Adrenal gland (tissue), 12 donors: Measurements from ENCODE around the gene VAMP3. TPM values are rescaled to one million over a fixed set of nuclear protein-coding genes. Genes with fewer than 3 reads are reported as not detected.

Source experiments
- DNase-seq, 7 donors: peaks; one replicate each; pipeline ENCODE4 v3.0.0-alpha.2; 2019 to 2020
- H3K27ac ChIP-seq, 5 donors: fragments of 200-600 bp; sonication (generic) in 4 of 5; 1 replicate in 3 of 5; 2 replicates in 2 of 5; pipeline versions ENCODE4 v1.5.1 to v1.8.0; 2016 to 2020; ENCODE audit warnings: mild to moderate bottlenecking in 1 of 5
- H3K27me3 ChIP-seq: fragments of 200-600 bp; 2 replicates; pipeline ENCODE4 v1.8.0; 2021
- H3K36me3 ChIP-seq, 2 donors: fragments of 200-600 bp; replicated peaks in 1 of 2; 1 replicate in 1 of 2; 2 replicates in 1 of 2; pipeline versions ENCODE4 v1.5.1 to v1.8.0; 2018 to 2022
- H3K4me1 ChIP-seq, 2 donors: fragments of 200-600 bp; replicated peaks in 1 of 2; 1 replicate in 1 of 2; 2 replicates in 1 of 2; pipeline versions ENCODE4 v1.5.1 to v1.8.0; 2018 to 2021
- H3K4me3 ChIP-seq, 4 donors: fragments of 200-600 bp; sonication (generic) in 3 of 4; one replicate each; pipeline ENCODE4 v1.5.1; 2016 to 2018
- H3K9me3 ChIP-seq, 3 donors: fragments of 200-600 bp; sonication (generic) in 1 of 3; replicated peaks in 1 of 3; 1 replicate in 2 of 3; 2 replicates in 1 of 3; pipeline versions ENCODE4 v1.5.1 to v1.8.0; 2016 to 2021
- POLR2A ChIP-seq, 2 donors: fragments of 450-650 bp; IDR thresholded peaks; one replicate each; pipeline ENCODE4 v1.6.1; 2017; ENCODE audit warnings: antibody characterized with exemption in 2 of 2, mild to moderate bottlenecking in 2 of 2, moderate library complexity in 1 of 2
- WGBS, 4 donors: extraction: QIAGEN DNeasy Blood & Tissue Kit in 2 of 4; methylation state at CpG; one replicate each; pipeline versions ENCODE4 v1.1.5 to v1.1.7; 2013 to 2017; 5-methylcytosine and 5-hydroxymethylcytosine counted together
- intact Hi-C, 2 donors: fragments of 100-400 bp; cut with DNase I; formaldehyde crosslinking; loops; one replicate each; pipeline versions ENCODE4 v1.14.1 to v1.15.0; 2022 to 2023
- polyA plus RNA-seq, 3 donors: library from polyadenylated mRNA; stranded (reverse); fragments of 200-250 nt in 2 of 3; fragments of 350-450 nt in 1 of 3; fragmentation: Illumina TruSeq in 1 of 3; extraction: RNeasy Lipid Tissue Mini Kit (QIAGEN cat#74804) in 1 of 3; gene quantifications; one replicate each; pipeline ENCODE4 v1.2.3, GENCODE V29; 2013 to 2014
- total RNA-seq, 9 donors: library from RNA; depleted of rRNA in 4 of 9; stranded (reverse); fragments of >200 nt in 4 of 9; fragments of 120-200 nt in 1 of 9; fragmentation: NEBNext Ultra II Directional in 1 of 9; extraction: Animal tissue kit (Norgen Biotek cat#: 25700) in 1 of 9; gene quantifications; one replicate each; pipeline versions ENCODE4 v1.1.0 to v1.2.4, GENCODE V29; 2013 to 2023
- TF ChIP-seq, protein P1 (sequence below), 6 experiments: fragments of 450-650 bp in 4 of 6; fragments of 200-600 bp in 2 of 6; sonication (generic) in 1 of 6; IDR thresholded peaks; 1 replicate in 5 of 6; 2 replicates in 1 of 6; pipeline versions ENCODE4 v1.5.1 to v1.8.0; 2016 to 2021; ENCODE audit warnings: antibody characterized with exemption in 6 of 6, mild to moderate bottlenecking in 2 of 6, moderate library complexity in 1 of 6
- donor health status: healthy with polysubstance abuse.
- donor health status: Bipolar disorder and iron deficiency.
- donor health status: DM: yes; HTN: yes; CAD: no.
- donor health status: DM: no; HTN: no; CAD: no.
- donor health status: DM: no; HTN: no; CAD: no.
- donor health status: DM: yes; HTN: yes; CAD: no.

Gene VAMP3
- total and polyA plus RNA-seq, 12 donors, result 52.0 to 186 (median 114) TPM

DNA sequence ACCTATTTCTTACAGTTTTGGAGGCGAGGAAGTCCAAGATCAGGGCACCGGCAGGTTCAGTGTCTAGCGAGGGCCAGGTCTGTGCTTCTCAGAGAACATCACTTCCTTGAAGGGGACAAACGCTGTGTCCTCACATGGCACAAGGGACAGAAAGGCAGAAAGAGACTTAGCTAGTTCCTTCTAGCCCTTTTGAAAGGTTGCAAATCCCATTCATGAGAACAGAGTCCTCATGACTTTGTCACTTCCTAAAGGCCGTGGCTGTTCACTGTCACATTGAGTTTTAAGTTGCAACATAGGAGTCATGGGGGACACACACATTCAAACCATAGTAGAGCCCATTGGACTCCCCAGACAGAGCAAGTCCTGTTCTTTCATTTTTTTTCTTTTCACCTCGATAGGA lies 40.4 kb downstream of the VAMP3 start:
- Histone ChIP-seq H3K27ac (no peak overlapping the region), H3K4me1 (no peaks in the 10 kb centered on the region), H3K36me3 (peaks cover 0 to 37% of the 10 kb centered on the region in 2 donors), H3K4me3 (no peak overlapping the region), H3K9me3 (no peaks in the 10 kb centered on the region), H3K27me3 (no peaks in the 10 kb centered on the region)
- 90 to 96% (median 92%) methylated on average over 6 of the region's 6 CpGs for WGBS, 4 donors
- no peak for DNase-seq
- intact Hi-C loops, result loop anchor here in 1 of 2 donors (10.0 kb wide), 1 partner anchor 93 kb away; no protein-coding TSS in a partner anchor
- TF ChIP-seq, protein P1, sequence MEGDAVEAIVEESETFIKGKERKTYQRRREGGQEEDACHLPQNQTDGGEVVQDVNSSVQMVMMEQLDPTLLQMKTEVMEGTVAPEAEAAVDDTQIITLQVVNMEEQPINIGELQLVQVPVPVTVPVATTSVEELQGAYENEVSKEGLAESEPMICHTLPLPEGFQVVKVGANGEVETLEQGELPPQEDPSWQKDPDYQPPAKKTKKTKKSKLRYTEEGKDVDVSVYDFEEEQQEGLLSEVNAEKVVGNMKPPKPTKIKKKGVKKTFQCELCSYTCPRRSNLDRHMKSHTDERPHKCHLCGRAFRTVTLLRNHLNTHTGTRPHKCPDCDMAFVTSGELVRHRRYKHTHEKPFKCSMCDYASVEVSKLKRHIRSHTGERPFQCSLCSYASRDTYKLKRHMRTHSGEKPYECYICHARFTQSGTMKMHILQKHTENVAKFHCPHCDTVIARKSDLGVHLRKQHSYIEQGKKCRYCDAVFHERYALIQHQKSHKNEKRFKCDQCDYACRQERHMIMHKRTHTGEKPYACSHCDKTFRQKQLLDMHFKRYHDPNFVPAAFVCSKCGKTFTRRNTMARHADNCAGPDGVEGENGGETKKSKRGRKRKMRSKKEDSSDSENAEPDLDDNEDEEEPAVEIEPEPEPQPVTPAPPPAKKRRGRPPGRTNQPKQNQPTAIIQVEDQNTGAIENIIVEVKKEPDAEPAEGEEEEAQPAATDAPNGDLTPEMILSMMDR (IDR thresholded peaks at IDR 0.05), result no peak
- no peak for TF ChIP-seq POLR2A (IDR thresholded peaks at IDR 0.05)

- Histone ChIP-seq H3K4me3 (no peak overlapping the region), H3K27ac (no peak overlapping the region), H3K4me1 (no peaks in the 10 kb centered on the region), H3K36me3 (peaks cover 0 to 36% of the 10 kb centered on the region in 2 donors), H3K27me3 (no peaks in the 10 kb centered on the region), H3K9me3 (no peaks in the 10 kb centered on the region)
- DNase-seq, result no peak
- 89 to 100% (median 97%) methylated on average over 3 of the region's 3 CpGs for WGBS, 4 donors
- intact Hi-C loops, result loop anchor here in 1 of 2 donors (10.0 kb wide), 1 partner anchor 91 kb away; no protein-coding TSS in a partner anchor
- TF ChIP-seq POLR2A (IDR thresholded peaks at IDR 0.05), result no peak
These were observed 42.7 kb downstream of the VAMP3 start for GRCh38 chr1:7813677-7814373.

DNA sequence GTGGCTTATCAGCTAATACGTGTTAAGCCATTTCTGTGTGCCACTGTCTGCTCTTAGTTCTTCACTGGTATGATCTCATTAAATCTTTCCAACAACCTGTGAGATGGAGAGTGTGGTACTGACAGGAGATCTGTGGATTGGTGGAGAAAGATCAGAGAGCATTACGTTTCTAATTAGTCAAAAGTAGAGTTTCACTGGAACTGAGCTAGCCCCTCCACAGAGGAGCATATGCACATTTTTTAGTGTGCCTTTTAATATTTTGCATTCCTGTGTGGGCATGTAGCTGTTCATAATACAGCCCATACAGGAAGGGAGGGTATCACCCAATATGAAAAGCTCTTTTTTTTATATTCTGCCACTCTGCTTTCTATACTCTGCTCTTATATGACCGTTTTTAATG lies 50.2 kb downstream of the VAMP3 start:
- Histone ChIP-seq H3K36me3 (peaks cover 0 to 43% of the 10 kb centered on the region in 2 donors), H3K27ac (no peak overlapping the region), H3K4me1 (no peaks in the 10 kb centered on the region), H3K9me3 (no peaks in the 10 kb centered on the region), H3K4me3 (no peak overlapping the region), H3K27me3 (no peaks in the 10 kb centered on the region)
- intact Hi-C loops, result no loop called here
- WGBS, 4 donors, result 80 to 95% (median 92%) methylated on average over 3 of the region's 3 CpGs
- TF ChIP-seq POLR2A (IDR thresholded peaks at IDR 0.05), result no peak
- TF ChIP-seq, protein P1 (IDR thresholded peaks at IDR 0.05), result no peak
- DNase-seq, result no peak

DNA sequence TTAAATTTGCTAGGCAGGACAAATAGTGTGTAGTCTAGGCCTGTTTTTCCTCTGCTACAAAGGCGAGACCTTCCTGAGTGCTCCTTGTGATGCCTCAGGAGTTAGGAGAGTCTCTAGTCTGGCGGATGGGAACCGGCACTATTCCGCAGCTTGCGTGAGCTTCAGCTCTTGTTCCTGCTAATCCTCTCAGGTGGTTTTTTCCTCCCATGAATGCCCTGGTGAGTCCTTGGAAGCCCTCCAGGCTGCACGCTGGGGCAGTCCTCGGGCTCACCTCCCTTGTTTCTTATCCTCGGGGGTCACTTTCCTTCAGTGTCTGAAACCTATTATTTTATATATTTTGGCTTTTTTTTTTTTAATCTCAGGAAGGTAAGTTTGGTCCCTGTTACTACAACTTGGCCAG lies 53.6 kb downstream of the VAMP3 start:
- WGBS, 4 donors, result 92 to 97% (median 95%) methylated on average over 8 of the region's 8 CpGs
- intact Hi-C loops, result no loop called here
- DNase-seq, result no peak
- Histone ChIP-seq H3K4me1 (no peaks in the 10 kb centered on the region), H3K27ac (no peak overlapping the region), H3K27me3 (no peaks in the 10 kb centered on the region), H3K4me3 (no peak overlapping the region), H3K9me3 (no peaks in the 10 kb centered on the region), H3K36me3 (peaks cover 0 to 52% of the 10 kb centered on the region in 2 donors)
- no peak for TF ChIP-seq POLR2A (IDR thresholded peaks at IDR 0.05)
- TF ChIP-seq, protein P1 (IDR thresholded peaks at IDR 0.05), result no peak

- Histone ChIP-seq H3K36me3 (peaks cover 0 to 49% of the 10 kb centered on the region in 2 donors), H3K4me3 (no peak overlapping the region), H3K27me3 (no peaks in the 10 kb centered on the region), H3K4me1 (no peaks in the 10 kb centered on the region), H3K27ac (no peak overlapping the region), H3K9me3 (no peaks in the 10 kb centered on the region)
- intact Hi-C loops, result no loop called here
- no peak for TF ChIP-seq POLR2A (IDR thresholded peaks at IDR 0.05)
- TF ChIP-seq, protein P1 (IDR thresholded peaks at IDR 0.05), result no peak
- no peak for DNase-seq
- WGBS, 4 donors, result 79 to 91% (median 87%) methylated on average over 7 of the region's 7 CpGs
These were observed 55.3 kb downstream of the VAMP3 start for GRCh38 chr1:7826363-7826762.
